Stimulated activated naive B cell treated with anti-CD40 and anti-IgM and Interleukin-4, amounts not matched to agents 10 μg/mL and 1 μg/mL and 100 μg/mL, for 72 hours (primary cell): ENCODE results near the gene FANCD2.
"Not testable (repeated sequence)": the region's sequence is repeated elsewhere in the genome, so short reads cannot be mapped to it uniquely, and the experiment has no call there.

ENCODE experiments used
- ATAC-seq, 2 donors: fragments of 150-1000 bp; cut with Tn5 transposase; replicated peaks; 2 replicates each; pipeline ENCODE4 v1.10.0; 2021; ENCODE audit warnings: moderate library complexity in 1 of 2
- DNase-seq: peaks from one replicate; pipeline ENCODE4 v3.0.0; 2021
- H3K27ac Mint-ChIP-seq: one replicate; pipeline ENCODE4 v1.8.0; 2022; ENCODE audit warnings: mild to moderate bottlenecking, mixed read lengths
- H3K27me3 Mint-ChIP-seq, 2 donors: one replicate each; pipeline ENCODE4 v1.8.0; 2022; ENCODE audit warnings: mixed read lengths in 2 of 2
- H3K36me3 Mint-ChIP-seq, 2 donors: one replicate each; pipeline ENCODE4 v1.8.0; 2022; ENCODE audit warnings: mixed read lengths in 2 of 2, mild to moderate bottlenecking in 1 of 2
- H3K4me1 Mint-ChIP-seq, 2 donors: one replicate each; pipeline ENCODE4 v1.8.0; 2022; ENCODE audit warnings: mixed read lengths in 2 of 2, mild to moderate bottlenecking in 1 of 2
- H3K4me3 Mint-ChIP-seq, 2 donors: one replicate each; pipeline ENCODE4 v1.8.0; 2022; ENCODE audit warnings: mild to moderate bottlenecking in 2 of 2, mixed read lengths in 2 of 2, moderate library complexity in 1 of 2
- H3K9me3 Mint-ChIP-seq, 2 donors: one replicate each; pipeline ENCODE4 v1.8.0; 2022; ENCODE audit warnings: mixed read lengths in 2 of 2, mild to moderate bottlenecking in 1 of 2

The FANCD2 gene

GRCh38 chr3:10106919-10107318, 80.7 kb downstream of the FANCD2 start:
- H3K36me3 Mint-ChIP-seq = peaks cover 2 to 3% of the 10 kb centered on the region in 2 donors
- no peak for DNase-seq
- no peaks in the 10 kb centered on the region for H3K27me3 Mint-ChIP-seq
- no peak for ATAC-seq
- H3K27ac Mint-ChIP-seq = no peak overlapping the region
- no peak overlapping the region for H3K4me3 Mint-ChIP-seq
- H3K4me1 Mint-ChIP-seq = no peaks in the 10 kb centered on the region
- no peaks in the 10 kb centered on the region for H3K9me3 Mint-ChIP-seq

DNA sequence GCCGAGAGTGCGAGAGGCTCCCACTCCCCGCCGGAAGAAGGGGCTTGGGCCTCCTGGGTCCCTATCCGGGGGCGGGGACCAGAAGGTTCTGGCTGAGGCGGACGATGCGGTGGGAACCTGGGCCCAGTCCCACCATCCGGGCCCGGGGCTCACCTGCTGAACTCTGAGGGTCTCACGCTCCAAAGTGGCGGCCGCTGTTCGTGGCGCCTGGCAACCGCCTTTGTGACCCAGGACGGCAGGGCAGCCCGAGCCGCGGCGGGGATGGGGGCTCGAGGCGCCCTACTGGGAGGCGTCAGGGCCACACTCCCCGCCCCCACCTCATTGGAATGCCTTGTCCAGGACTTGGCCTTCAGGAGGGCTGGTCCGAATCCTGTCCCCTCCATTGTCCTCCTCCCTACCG, 81.9 kb downstream of the FANCD2 start, which contains the start of gene FANCD2OS:
Gene FANCD2OS, minus strand, starts transcription at position 165 of the 400 bp plus-strand sequence. CDS start 3,481 bp downstream, outside the sequence.
- Mint-ChIP-seq H3K36me3 (peaks cover 0 to 2% of the 10 kb centered on the region in 2 donors), H3K9me3 (no peaks in the 10 kb centered on the region), H3K27ac (no peak within 1 kb of the TSS), H3K27me3 (no peaks in the 10 kb centered on the region), H3K4me1 (no peaks in the 10 kb centered on the region), H3K4me3 (no peak within 1 kb of the TSS)
- DNase-seq = no peak
- no peak for ATAC-seq

DNA sequence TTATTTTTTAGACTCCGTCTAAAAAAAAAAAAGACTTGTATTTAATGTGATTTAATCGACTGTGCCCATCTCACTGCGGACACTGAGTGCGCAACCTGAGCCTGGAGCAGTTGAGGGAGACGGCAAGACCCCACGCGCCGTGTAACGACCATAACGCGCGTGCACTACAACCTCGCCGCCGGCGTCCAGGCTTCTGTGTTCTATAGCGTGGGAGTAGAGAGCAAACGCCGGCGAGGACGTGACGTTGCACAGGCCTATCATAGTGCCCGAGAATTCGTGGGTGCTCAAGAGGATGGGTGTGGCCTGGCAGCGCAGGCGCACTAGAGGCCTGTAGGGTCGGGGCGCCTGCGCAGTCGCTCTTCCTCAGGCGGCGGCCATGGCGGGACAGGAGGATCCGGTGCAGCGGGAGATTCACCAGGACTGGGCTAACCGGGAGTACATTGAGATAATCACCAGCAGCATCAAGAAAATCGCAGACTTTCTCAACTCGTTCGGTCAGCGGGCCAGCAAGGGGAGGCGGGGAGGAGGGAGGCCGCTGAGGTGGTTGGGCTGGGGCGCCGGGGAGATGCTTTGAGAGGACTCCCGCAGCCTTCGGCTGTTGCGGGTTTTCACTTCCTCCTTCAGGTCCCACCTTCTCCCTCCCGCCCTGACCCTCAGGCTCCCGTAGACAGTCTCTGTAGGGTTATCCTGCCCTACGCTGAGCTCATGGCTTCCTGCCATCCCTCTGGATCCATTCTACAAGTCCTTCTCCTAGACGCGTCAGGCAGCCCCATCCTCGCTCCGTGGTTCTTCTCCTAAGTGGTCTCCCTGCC, 89.3 kb downstream of the FANCD2 start, which contains the start of gene BRK1:
Gene BRK1, plus strand, starts transcription at position 350 of the 812 bp plus-strand sequence. Its CDS starts 27 bp downstream, at position 377.
- ATAC-seq (peak; percentile 95 to 97), DNase-seq (peak; percentile 89)
- Mint-ChIP-seq H3K27me3 (no peaks in the 10 kb centered on the region), H3K36me3 (peaks cover 6 to 9% of the 10 kb centered on the region in 2 donors), H3K4me3 (peak within 1 kb of the TSS; percentile 95 to 100), H3K27ac (peak within 1 kb of the TSS; percentile 97), H3K9me3 (no peaks in the 10 kb centered on the region), H3K4me1 (peaks cover 13 to 37% of the 10 kb centered on the region in 2 donors)

DNA sequence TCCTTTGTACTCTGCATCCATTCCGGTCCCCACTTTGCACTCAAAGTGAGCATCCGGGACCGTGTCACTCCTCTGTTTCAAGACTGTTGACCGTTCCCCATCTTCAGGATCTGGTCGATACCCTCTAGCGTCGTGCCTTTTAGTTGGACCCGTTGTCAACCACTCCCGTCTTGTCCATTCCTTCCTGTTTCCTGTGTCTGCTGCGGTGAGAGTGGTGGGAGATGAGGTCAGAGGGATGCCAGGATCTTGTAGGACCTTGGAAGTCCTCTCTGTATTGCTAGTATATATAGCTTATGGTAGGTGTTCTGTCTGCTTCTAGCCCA, 89.9 kb downstream of the FANCD2 start:
- Mint-ChIP-seq H3K27me3 (no peaks in the 10 kb centered on the region), H3K4me3 (peak overlapping the region; percentile 95 to 100), H3K4me1 (peaks cover 16 to 42% of the 10 kb centered on the region in 2 donors), H3K9me3 (no peaks in the 10 kb centered on the region), H3K36me3 (peaks cover 10 to 14% of the 10 kb centered on the region in 2 donors), H3K27ac (peak overlapping the region; percentile 97)
- DNase-seq (no peak), ATAC-seq (peak; percentile 29 to 33)

GRCh38 chr3:10116928-10117327, 90.7 kb downstream of the FANCD2 start:
- H3K27me3 Mint-ChIP-seq = no peaks in the 10 kb centered on the region
- DNase-seq (no peak), ATAC-seq (no peak)
- H3K36me3 Mint-ChIP-seq = peaks cover 11 to 16% of the 10 kb centered on the region in 2 donors
- H3K27ac Mint-ChIP-seq = no peak overlapping the region
- no peaks in the 10 kb centered on the region for H3K9me3 Mint-ChIP-seq
- H3K4me1 Mint-ChIP-seq = peaks cover 16 to 43% of the 10 kb centered on the region in 2 donors
- H3K4me3 Mint-ChIP-seq = peak overlapping the region; percentile 95 to 100

DNA sequence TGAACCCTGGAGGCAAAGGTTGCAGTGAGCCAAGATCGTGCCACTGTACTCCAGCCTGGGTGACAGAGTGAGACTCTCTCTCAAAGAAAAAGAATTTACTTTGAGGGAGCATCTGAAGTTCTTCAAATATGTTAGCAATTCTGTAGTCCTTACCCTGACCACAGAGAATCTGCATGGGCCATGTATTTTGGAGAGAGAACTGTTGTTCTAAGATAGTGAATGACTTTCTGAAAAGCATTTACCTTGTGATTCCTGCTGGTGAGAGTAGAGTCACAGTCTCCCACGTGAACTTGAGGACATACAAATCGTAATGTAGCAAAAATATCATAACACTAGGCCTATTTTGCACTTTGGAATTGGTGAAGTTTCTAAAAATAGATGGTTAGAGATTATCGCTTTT, 93.1 kb downstream of the FANCD2 start:
- no peaks in the 10 kb centered on the region for H3K9me3 Mint-ChIP-seq
- DNase-seq (no peak), ATAC-seq (no peak)
- H3K36me3 Mint-ChIP-seq = peaks cover 21 to 28% of the 10 kb centered on the region in 2 donors
- H3K27ac Mint-ChIP-seq = no peak overlapping the region
- peaks cover 22 to 54% of the 10 kb centered on the region in 2 donors for H3K4me1 Mint-ChIP-seq
- no peak overlapping the region for H3K4me3 Mint-ChIP-seq
- H3K27me3 Mint-ChIP-seq = no peaks in the 10 kb centered on the region

DNA sequence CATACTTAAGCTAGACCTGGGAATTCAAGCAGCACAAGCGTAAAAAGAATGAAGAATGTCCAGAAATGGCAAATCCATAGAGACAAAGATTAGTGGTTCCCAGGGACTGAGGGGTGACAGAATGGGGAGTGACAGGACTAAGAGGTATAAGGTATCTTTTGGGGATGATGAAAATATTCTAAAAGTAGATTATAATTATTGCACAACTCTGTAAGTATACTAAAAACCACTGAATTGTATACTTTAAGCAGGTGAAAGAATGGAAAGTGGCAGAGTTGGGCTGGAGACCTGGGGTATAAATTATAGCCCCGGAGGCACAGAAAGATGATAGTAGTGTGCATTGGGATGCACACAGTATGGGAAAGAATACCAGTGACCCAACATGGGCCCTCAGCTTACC, 94.8 kb downstream of the FANCD2 start:
- Mint-ChIP-seq H3K27me3 (no peaks in the 10 kb centered on the region), H3K4me3 (no peak overlapping the region), H3K27ac (no peak overlapping the region), H3K9me3 (no peaks in the 10 kb centered on the region), H3K36me3 (peaks cover 24 to 37% of the 10 kb centered on the region in 2 donors), H3K4me1 (peaks cover 24 to 51% of the 10 kb centered on the region in 2 donors)
- ATAC-seq = no peak
- no peak for DNase-seq

DNA sequence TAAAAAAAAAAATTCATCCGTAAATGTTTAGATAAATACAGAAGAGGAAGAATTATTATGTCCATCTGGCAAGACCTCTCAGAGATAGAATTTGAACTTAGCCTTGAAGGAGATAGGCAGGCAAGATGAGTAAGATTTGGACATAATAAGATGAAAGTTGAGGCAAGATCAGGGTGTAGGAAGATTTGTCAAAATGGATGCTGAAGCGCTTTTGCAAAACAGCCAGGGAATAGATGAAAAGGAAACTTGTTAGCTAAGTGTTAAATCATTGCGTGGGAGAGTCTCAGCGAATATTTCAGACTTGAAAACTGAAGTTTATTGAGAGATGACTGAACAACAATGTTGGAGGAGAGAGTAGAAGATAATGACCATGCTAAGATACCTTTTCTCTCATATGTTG, 96.5 kb downstream of the FANCD2 start:
- Mint-ChIP-seq H3K36me3 (peaks cover 35 to 44% of the 10 kb centered on the region in 2 donors), H3K4me3 (no peak overlapping the region), H3K9me3 (no peaks in the 10 kb centered on the region), H3K4me1 (peaks cover 20 to 46% of the 10 kb centered on the region in 2 donors), H3K27ac (no peak overlapping the region), H3K27me3 (no peaks in the 10 kb centered on the region)
- ATAC-seq (no peak), DNase-seq (no peak)

DNA sequence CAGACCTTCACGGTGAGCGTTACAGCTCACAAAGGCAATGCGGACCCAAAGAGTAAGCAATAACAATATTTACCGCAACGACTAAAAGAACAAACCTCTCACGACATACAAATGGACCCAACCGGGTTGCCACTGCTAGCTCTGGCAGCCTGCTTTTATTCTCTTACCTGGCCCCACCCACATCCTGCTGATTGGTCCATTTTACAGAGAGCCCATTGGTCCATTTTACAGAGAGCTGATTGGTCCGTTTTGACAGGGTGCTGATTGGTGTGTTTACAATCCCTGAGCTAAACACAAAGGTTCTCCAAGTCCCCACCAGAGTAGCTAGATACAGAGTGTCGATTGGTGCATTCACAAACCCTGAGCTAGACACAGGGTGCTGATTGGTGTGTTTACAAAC, 109.6 kb downstream of the FANCD2 start:
- H3K27ac Mint-ChIP-seq, H3K27me3 Mint-ChIP-seq, H3K36me3 Mint-ChIP-seq, ATAC-seq, H3K9me3 Mint-ChIP-seq, DNase-seq, H3K4me3 Mint-ChIP-seq, H3K4me1 Mint-ChIP-seq: not testable (repeated sequence)

DNA sequence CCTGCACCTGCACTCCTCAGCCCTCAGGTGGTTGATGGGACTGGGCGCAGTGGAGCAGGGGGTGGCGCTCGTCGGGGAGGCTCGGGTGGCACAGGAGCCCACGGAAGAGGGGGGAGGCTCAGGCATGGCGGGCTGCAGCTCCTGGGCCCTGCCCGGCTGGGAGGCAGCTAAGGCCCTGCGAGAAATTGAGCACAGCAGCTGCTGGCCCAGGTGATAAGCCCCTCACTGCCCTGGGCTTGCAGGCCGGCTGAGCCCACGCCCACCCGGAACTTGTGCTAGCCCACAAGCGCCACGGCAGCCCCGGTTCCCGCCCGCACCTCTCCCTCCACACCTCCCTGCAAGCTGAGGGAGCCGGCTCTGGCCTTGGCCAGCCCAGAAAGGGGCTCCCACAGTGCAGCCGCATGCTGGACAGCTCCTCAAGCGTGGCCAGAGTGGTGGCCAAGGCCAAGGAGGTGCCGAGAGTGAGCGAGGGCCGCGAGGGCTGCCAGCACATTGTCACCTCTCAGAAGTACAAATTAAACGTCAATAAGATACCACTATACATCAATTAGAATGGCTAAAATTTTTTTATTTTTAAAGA, 110.3 kb downstream of the FANCD2 start:
- Mint-ChIP-seq H3K4me1 (peaks cover 0 to 1% of the 10 kb centered on the region in 2 donors), H3K27me3 (no peaks in the 10 kb centered on the region), H3K36me3 (peaks cover 0 to 1% of the 10 kb centered on the region in 2 donors), H3K9me3 (peaks cover 0 to 2% of the 10 kb centered on the region in 2 donors), H3K27ac (no peak overlapping the region), H3K4me3 (no peak overlapping the region)
- ATAC-seq (no peak), DNase-seq (no peak)

GRCh38 chr3:10137178-10137577, 110.9 kb downstream of the FANCD2 start:
- no peak overlapping the region for H3K27ac Mint-ChIP-seq

GRCh38 chr3:10140996-10141546, 114.8 kb downstream of the FANCD2 start:
- Mint-ChIP-seq H3K36me3 (peaks cover 17 to 19% of the 10 kb centered on the region in 2 donors), H3K4me1 (peaks cover 12 to 26% of the 10 kb centered on the region in 2 donors)

More at GRCh38 chr3:10137178-10137577, 110.9 kb downstream of the FANCD2 start:
- no peak overlapping the region for H3K4me3 Mint-ChIP-seq
- H3K4me1 Mint-ChIP-seq = peaks cover 0 to 1% of the 10 kb centered on the region in 2 donors
- no peaks in the 10 kb centered on the region for H3K27me3 Mint-ChIP-seq
- H3K36me3 Mint-ChIP-seq = peaks cover 3% of the 10 kb centered on the region in 2 donors
- ATAC-seq = no peak
- H3K9me3 Mint-ChIP-seq = peaks cover 0 to 2% of the 10 kb centered on the region in 2 donors
- DNase-seq = no peak

DNA sequence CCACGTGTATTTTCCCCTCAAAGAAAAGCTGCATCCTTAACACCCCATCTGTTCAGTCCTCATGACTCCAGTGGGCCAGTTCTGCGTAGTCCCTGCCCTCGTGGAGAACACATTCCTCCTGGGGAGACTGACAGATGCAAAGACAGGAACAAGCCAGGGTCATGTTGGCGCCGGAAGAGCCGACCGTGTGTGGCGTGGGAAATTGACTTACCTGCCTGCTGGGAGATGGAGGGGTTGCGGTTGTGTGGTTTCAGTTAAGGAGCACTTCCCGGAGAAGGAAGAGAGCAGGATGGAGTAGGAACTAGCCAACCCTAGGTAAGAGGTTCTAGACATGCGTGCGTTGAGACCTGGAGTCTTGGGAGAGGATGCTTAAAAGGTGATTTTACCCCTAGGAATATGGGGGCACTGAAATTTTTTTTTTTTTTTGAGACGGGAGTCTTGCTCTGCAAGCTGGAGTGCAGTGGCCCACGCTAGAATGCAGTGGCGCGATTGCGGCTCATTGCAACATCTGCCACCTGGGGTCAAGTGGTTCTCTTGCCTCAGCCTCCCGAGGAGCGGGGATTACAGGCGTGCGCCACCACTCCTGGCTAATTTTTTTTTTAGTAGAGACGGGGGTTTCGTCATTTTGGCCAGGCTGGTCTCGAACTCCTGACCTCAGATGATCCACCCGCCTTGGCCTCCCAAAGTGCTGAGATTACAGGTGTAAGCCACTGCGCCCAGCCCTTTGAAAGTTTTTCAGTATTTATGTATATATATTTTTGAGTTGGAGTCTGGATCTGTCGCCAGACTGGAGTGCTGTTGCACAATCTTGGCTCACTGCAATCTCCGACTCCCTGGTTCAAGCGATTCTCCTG, 116.7 kb downstream of the FANCD2 start:
- peaks cover 15 to 35% of the 10 kb centered on the region in 2 donors for H3K4me1 Mint-ChIP-seq
- no peaks in the 10 kb centered on the region for H3K9me3 Mint-ChIP-seq
- H3K36me3 Mint-ChIP-seq = peaks cover 17 to 26% of the 10 kb centered on the region in 2 donors
- peak overlapping the region; percentile 90 to 95 for H3K4me3 Mint-ChIP-seq
- peak overlapping the region; percentile 99 for H3K27ac Mint-ChIP-seq
- no peak for DNase-seq
- no peak for ATAC-seq
- no peaks in the 10 kb centered on the region for H3K27me3 Mint-ChIP-seq

More at GRCh38 chr3:10140996-10141546, 114.8 kb downstream of the FANCD2 start:
- ATAC-seq = peak in 1 of 2 donors; percentile 1
- Mint-ChIP-seq H3K9me3 (no peaks in the 10 kb centered on the region), H3K27me3 (no peaks in the 10 kb centered on the region), H3K27ac (peak overlapping the region; percentile 99), H3K4me3 (peak overlapping the region; percentile 90 to 95)
- no peak for DNase-seq

GRCh38 chr3:10145685-10146084, 119.4 kb downstream of the FANCD2 start:
- ATAC-seq = no peak
- Mint-ChIP-seq H3K27me3 (no peaks in the 10 kb centered on the region), H3K4me1 (peaks cover 22 to 52% of the 10 kb centered on the region in 2 donors), H3K4me3 (peak overlapping the region; percentile 41 to 59), H3K27ac (peak overlapping the region; percentile 67), H3K36me3 (peaks cover 29 to 43% of the 10 kb centered on the region in 2 donors), H3K9me3 (peaks cover 0 to 3% of the 10 kb centered on the region in 2 donors)
- no peak for DNase-seq
